Cortex of kidney (tissue), 1 donor: ENCODE results near the gene OAS1.

ENCODE experiments used
- DNase-seq: peaks from one replicate; lab custom pipeline; 2025; lab: John Stamatoyannopoulos, UW

Gene OAS1

GRCh38 chr12:112965643-112966042 lies 58.9 kb downstream of the OAS1 start:
- no peak for DNase-seq

- no peak for DNase-seq
Observed at GRCh38 chr12:112967306-112967705, 60.5 kb downstream of the OAS1 start.

GRCh38 chr12:112967858-112968257 lies 61.1 kb downstream of the OAS1 start:
- DNase-seq: no peak
